HepG2 (cell line): ENCODE data around the gene TMEM231. TPM values are rescaled to one million over a fixed set of nuclear protein-coding genes. Genes with fewer than 3 reads are reported as not detected.
A peak's percentile ranks its signal among the peaks of the same experiment; 100 is the strongest.

Experiments used
- ASH2L ChIP-seq: fragments of 300-600, 200-600 bp; sonication (generic); IDR thresholded peaks from 2 replicates; pipeline ENCODE4 v1.7.0; 2017; ENCODE audit warnings: low read depth, mild to moderate bottlenecking, moderate library complexity, mixed read lengths, low read length; ENCODE audit not compliant: insufficient read length
- CBX5 ChIP-seq: sonication (generic); formaldehyde crosslinking; IDR thresholded peaks from 2 replicates; pipeline ENCODE4 v1.4.0; 2020; ENCODE audit warnings: missing genetic modification reagents, borderline replicate concordance
- DNMT1 ChIP-seq: sonication (generic); formaldehyde crosslinking; IDR thresholded peaks from 2 replicates; pipeline ENCODE4 v1.5.1; 2020; ENCODE audit warnings: mild to moderate bottlenecking, missing genetic modification reagents
- EHMT2 ChIP-seq: fragments of 200-600 bp; sonication (generic); IDR thresholded peaks from 2 replicates; pipeline ENCODE4 v1.7.0; 2017; ENCODE audit warnings: antibody characterized with exemption, low read depth, low read length, borderline replicate concordance
- ERF ChIP-seq: IDR thresholded peaks from 2 replicates; pipeline ENCODE4 v1.6.1; 2018; ENCODE audit warnings: missing biosample characterization, missing genetic modification reagents
- IKZF5 ChIP-seq: IDR thresholded peaks from 2 replicates; pipeline ENCODE4 v1.6.1; 2018; ENCODE audit warnings: missing genetic modification reagents, mild to moderate bottlenecking, missing compliant biosample characterization
- ISL2 ChIP-seq: sonication (generic); formaldehyde crosslinking; IDR thresholded peaks from 2 replicates; pipeline ENCODE4 v1.5.0; 2020; ENCODE audit warnings: missing genetic modification reagents
- MXI1 ChIP-seq: IDR thresholded peaks from 3 replicates; pipeline ENCODE4 v1.6.1; 2012; ENCODE audit warnings: low read depth, low read length, inconsistent platforms, borderline replicate concordance
- SALL1 ChIP-seq: sonication (generic); formaldehyde crosslinking; IDR thresholded peaks from 2 replicates; pipeline ENCODE4 v1.8.0; 2022; ENCODE audit warnings: mild to moderate bottlenecking, missing genetic modification reagents
- SIX4 ChIP-seq: sonication (generic); formaldehyde crosslinking; IDR thresholded peaks from 2 replicates; pipeline ENCODE4 v1.4.0; 2020; ENCODE audit warnings: missing genetic modification reagents
- SOX5 ChIP-seq: IDR thresholded peaks from 2 replicates; pipeline ENCODE4 v1.6.1; 2016; ENCODE audit warnings: borderline replicate concordance
- SOX6 ChIP-seq, 2 experiments: fragments of 450-650 bp in 1 of 2; sonication (generic) in 1 of 2; formaldehyde crosslinking in 1 of 2; IDR thresholded peaks; 2 replicates each; pipeline versions ENCODE4 v1.4.0 to v1.6.1; 2017 to 2020; ENCODE audit warnings: antibody characterized with exemption in 1 of 2, mild to moderate bottlenecking in 1 of 2, missing genetic modification reagents in 1 of 2
- TEAD2 ChIP-seq: sonication (generic); formaldehyde crosslinking; IDR thresholded peaks from 2 replicates; pipeline ENCODE4 v1.9.0; 2021; ENCODE audit warnings: missing genetic modification reagents
- TEAD3 ChIP-seq: optimal IDR thresholded peaks from 2 replicates; pipeline ENCODE3; 2016; ENCODE audit warnings: borderline replicate concordance
- TFDP2 ChIP-seq: sonication (generic); formaldehyde crosslinking; IDR thresholded peaks from 2 replicates; pipeline ENCODE4 v1.4.0; 2020; ENCODE audit warnings: missing genetic modification reagents
- XBP1 ChIP-seq: sonication (generic); formaldehyde crosslinking; IDR thresholded peaks from 2 replicates; pipeline ENCODE4 v1.5.0; 2020; ENCODE audit warnings: missing genetic modification reagents
- ZBTB3 ChIP-seq: sonication (generic); formaldehyde crosslinking; IDR thresholded peaks from 2 replicates; pipeline ENCODE4 v1.4.0; 2020; ENCODE audit warnings: low read depth, mild to moderate bottlenecking, moderate library complexity, missing genetic modification reagents, borderline replicate concordance
- ZBTB8A ChIP-seq: sonication (generic); formaldehyde crosslinking; IDR thresholded peaks from 2 replicates; pipeline ENCODE4 v1.4.0; 2020; ENCODE audit warnings: mild to moderate bottlenecking, low read depth, missing genetic modification reagents, borderline replicate concordance
- ZKSCAN8 ChIP-seq: IDR thresholded peaks from 2 replicates; pipeline ENCODE4 v1.6.1; 2016; ENCODE audit warnings: borderline replicate concordance, missing genetic modification reagents, missing compliant biosample characterization
- ZNF101 ChIP-seq: sonication (generic); formaldehyde crosslinking; IDR thresholded peaks from 2 replicates; pipeline ENCODE4 v1.4.0; 2020; ENCODE audit warnings: mild to moderate bottlenecking, low read depth, missing genetic modification reagents, borderline replicate concordance
- ZNF12 ChIP-seq: sonication (generic); formaldehyde crosslinking; IDR thresholded peaks from 2 replicates; pipeline ENCODE4 v1.5.0; 2020; ENCODE audit warnings: missing genetic modification reagents
- ZNF124 ChIP-seq: sonication (generic); formaldehyde crosslinking; IDR thresholded peaks from 2 replicates; pipeline ENCODE4 v1.4.0; 2020; ENCODE audit warnings: missing genetic modification reagents
- ZNF143 ChIP-seq: sonication (generic); formaldehyde crosslinking; IDR thresholded peaks from 2 replicates; pipeline ENCODE4 v1.4.0; 2020; ENCODE audit warnings: missing genetic modification reagents
- ZNF274 ChIP-seq: sonication (generic); formaldehyde crosslinking; IDR thresholded peaks from 2 replicates; pipeline ENCODE4 v1.5.1; 2020; ENCODE audit warnings: mild to moderate bottlenecking, missing genetic modification reagents
- ZNF468 ChIP-seq: sonication (generic); formaldehyde crosslinking; IDR thresholded peaks from 2 replicates; pipeline ENCODE4 v1.8.0; 2022; ENCODE audit warnings: mild to moderate bottlenecking, moderate library complexity, missing genetic modification reagents
- ZNF678 ChIP-seq: sonication (generic); formaldehyde crosslinking; IDR thresholded peaks from 2 replicates; pipeline ENCODE4 v1.4.0; 2020; ENCODE audit warnings: mild to moderate bottlenecking, missing genetic modification reagents
- ZNF7 ChIP-seq: IDR thresholded peaks from 2 replicates; pipeline ENCODE4 v1.6.1; 2016; ENCODE audit warnings: missing biosample characterization, missing genetic modification reagents
- polyA plus RNA-seq, 8 experiments: library from polyadenylated mRNA; depleted of rRNA in 3 of 8; stranded (reverse) in 7 of 8; unstranded in 1 of 8; fragments of >200 nt; fragmentation: Illumina TruSeq in 4 of 8; extraction: Trizol in 4 of 8; gene quantifications; 2 replicates each; pipeline versions ENCODE4 v1.2.1 to v1.2.3, GENCODE V29; 2011 to 2016; ENCODE audit warnings: low read depth in 4 of 8, missing spikeins in 1 of 8, mixed read lengths in 1 of 8; ENCODE audit not compliant: insufficient read depth in 1 of 8
- total RNA-seq, 5 experiments: library from RNA; depleted of rRNA; stranded (reverse); fragments of >200 nt; fragmentation: Illumina TruSeq; extraction: Trizol; gene quantifications; 2 replicates each; pipeline ENCODE4 v1.2.3, GENCODE V29; 2016; ENCODE audit warnings: low read depth in 1 of 5
- TF ChIP-seq, protein P1 (sequence below): sonication (generic); formaldehyde crosslinking; IDR thresholded peaks from 2 replicates; pipeline ENCODE4 v1.4.0; 2020; ENCODE audit warnings: missing genetic modification reagents
- TF ChIP-seq, protein P2 (sequence below): IDR thresholded peaks from 2 replicates; pipeline ENCODE4 v1.6.1; 2016

TMEM231 gene
- total and polyA plus RNA-seq, 2 of the 13 experiments (the other 11 are each of a cell fraction or from before 2014, with no cell fraction given): 3.5 to 7.4 TPM

DNA sequence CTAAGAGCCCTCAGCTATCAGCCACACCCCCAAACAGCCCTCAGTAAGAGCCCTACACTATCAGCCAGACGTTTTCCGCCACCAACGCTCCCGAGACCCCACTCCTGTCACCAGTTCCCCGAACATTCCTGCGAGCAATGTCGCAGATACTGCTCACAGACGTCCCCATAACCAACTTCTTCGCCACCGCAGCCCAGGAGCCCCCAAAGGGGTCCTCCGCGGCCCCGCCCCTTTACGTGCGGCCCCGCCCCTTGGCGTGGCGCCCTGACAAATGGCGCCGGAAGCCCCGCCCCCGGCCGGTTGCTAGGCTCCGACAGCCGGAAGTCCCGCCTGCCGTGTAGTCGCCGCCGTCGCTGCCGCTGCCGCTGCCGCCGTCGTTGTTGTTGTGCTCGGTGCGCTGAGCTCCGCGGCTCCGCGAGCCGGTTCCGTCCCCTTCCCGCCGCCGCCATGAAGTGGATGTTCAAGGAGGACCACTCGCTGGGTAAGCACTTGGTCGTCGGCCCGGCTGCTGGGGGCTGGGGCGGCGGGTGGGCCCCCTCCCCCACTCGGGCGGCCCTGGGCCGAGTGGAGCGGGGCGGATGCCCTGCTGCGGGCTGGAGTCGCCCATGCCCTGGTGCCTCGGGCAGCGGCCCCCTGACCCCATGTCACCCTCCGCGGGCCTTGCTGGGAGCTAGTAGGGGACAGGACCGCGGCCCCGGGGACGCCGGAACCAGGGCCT lies 10.1 kb upstream of the TMEM231 start, which contains the start of gene GABARAPL2 (continued):
- TF ChIP-seq TEAD3 (CRISPR knock-in tag) (no peak), ISL2 (CRISPR knock-in tag) (peak; percentile 60; the same call in 1 of the 2 replicates), ZBTB3 (no peak; the same call in 1 of the 2 replicates), ZBTB8A (no peak), XBP1 (CRISPR knock-in tag) (0 out of 2 replicates have a peak, but pooled peaks have one; percentile 58), SOX5 (CRISPR knock-in tag) (no peak), ZNF124 (CRISPR knock-in tag) (peak; percentile 49; the same call in 1 of the 2 replicates), ZKSCAN8 (no peak), SIX4 (CRISPR knock-in tag) (no peak), ZNF678 (CRISPR knock-in tag) (no peak), ZNF468 (CRISPR knock-in tag) (no peak), IKZF5 (CRISPR knock-in tag) (peak; percentile 67; the same call in 1 of the 2 replicates), CBX5 (CRISPR knock-in tag) (peak; percentile 68; the same call in 1 of the 2 replicates), ZNF274 (peak; percentile 81), MXI1 (peak; percentile 80; the same call in 1 of the 3 replicates), EHMT2 (no peak), SALL1 (CRISPR knock-in tag) (peak; percentile 84), ZNF7 (CRISPR knock-in tag) (no peak), ASH2L (peak; percentile 94), DNMT1 (CRISPR knock-in tag) (no peak; the same call in 1 of the 2 replicates), TFDP2 (CRISPR knock-in tag) (peak; percentile 34; the same call in 1 of the 2 replicates), TEAD2 (CRISPR knock-in tag) (no peak), SOX6 (IDR thresholded peaks at IDR 0.05) (no peak), SOX6 (CRISPR knock-in tag; IDR thresholded peaks at IDR 0.05) (no peak), ZNF12 (0 out of 2 replicates have a peak, but pooled peaks have one; percentile 57), ERF (peak; percentile 64; the same call in 1 of the 2 replicates), ZNF143 (CRISPR knock-in tag) (no peak; the same call in none of the 2 replicates), ZNF101 (0 out of 2 replicates have a peak, but pooled peaks have one; percentile 58)
- TF ChIP-seq, protein P1, sequence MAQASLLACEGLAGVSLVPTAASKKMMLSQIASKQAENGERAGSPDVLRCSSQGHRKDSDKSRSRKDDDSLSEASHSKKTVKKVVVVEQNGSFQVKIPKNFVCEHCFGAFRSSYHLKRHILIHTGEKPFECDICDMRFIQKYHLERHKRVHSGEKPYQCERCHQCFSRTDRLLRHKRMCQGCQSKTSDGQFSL: 0 out of 2 replicates have a peak, but pooled peaks have one; percentile 50
- TF ChIP-seq, protein P2, sequence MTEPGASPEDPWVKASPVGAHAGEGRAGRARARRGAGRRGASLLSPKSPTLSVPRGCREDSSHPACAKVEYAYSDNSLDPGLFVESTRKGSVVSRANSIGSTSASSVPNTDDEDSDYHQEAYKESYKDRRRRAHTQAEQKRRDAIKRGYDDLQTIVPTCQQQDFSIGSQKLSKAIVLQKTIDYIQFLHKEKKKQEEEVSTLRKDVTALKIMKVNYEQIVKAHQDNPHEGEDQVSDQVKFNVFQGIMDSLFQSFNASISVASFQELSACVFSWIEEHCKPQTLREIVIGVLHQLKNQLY (CRISPR knock-in tag): no peak
